NCI-H146 treated with DMSO at 0.1 percent for 48 hours (cell line): Measurements from ENCODE around the gene CRACR2A.

Experiments
- DNase-seq: peaks from one replicate; lab custom pipeline; 2025; ENCODE audit not compliant: unreplicated experiment; lab: John Stamatoyannopoulos, UW

The CRACR2A gene

DNA sequence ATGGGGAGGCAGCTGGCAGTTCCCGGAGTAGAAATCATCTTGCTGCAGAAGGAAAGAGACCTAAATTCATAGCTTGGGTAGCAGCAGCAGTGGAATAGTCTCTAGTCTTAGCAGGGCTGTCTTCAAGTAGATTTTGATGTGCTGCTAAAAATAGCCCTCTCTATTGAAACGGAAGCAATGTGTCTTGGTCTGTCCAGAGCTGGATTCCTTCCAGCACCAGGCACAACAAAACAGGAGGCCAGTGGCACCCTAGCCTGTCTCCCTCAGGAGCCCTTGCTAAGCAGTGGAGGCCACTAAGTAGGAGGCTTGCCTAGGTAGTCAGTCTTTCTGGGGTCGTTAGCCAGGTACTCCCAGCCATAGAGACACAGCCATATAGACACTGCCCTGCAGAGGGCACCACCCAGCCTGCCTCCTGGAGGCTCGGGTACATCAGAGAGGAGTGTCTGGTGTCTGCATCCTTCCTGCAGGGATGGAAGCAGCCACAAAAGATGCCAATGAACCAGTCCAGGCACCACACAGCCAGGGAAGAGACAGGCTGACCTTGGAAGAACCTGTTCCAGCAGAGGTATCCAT, 97.5 kb downstream of the CRACR2A start:
- DNase-seq: no peak

DNA sequence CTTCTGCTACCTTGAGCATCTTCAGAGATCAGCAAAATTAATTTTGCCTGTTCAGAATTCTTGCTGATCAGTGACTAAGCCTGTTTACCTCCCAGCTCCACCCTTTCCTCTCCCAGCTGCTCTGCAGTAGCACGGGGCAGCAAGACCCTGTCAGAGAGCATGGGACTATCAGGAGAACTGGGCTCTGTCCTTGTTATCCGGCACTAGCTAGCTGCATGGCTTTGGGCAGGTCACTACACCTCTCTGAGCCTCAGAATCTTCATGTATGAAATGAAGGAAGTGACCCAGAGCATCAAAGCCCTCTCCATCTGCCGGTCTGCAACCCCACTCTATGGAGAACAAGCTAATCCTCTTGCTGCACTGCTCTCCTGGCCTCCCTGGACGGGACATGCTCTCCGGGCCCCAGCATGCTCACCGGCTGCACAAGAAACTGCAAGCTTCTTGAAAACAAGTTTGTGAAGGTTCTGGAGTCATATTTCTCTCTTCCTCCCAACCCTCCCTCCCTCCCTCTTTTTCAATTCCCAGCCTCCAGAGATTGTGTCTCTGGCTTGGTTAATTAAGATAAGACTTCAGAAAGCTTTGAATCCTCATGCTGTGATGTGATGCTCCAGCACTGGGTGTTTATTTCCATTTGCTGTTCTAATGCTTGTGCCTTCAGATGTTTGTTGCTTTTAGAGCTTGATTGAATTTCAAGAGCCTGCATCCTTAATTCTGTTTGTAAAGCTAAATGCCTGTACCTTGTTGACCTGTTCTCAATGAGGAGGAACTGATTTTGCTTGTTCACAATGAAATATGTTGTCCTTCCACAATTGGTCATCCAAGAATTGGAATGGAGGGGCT, 101.1 kb downstream of the CRACR2A start:
- DNase-seq: no peak

DNA sequence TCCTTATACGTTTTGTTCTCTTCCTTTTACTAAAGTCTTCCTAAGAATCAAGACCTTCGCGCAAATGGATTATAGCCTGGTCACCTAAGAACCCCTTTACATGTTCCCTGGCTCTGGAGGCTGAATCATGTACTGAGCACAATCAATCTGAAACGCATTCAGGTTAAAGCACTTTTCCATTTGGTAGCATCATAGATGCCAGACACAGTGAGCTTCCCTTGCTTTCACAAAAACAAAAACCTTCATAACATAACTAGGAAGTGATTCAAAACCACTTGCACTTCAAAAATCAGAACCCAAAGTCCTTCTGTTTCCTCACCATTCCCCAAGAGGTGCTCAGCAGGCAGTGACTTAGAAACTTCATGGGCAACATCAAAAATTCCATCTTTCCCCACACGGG, 105.4 kb downstream of the CRACR2A start:
- no peak for DNase-seq

DNA sequence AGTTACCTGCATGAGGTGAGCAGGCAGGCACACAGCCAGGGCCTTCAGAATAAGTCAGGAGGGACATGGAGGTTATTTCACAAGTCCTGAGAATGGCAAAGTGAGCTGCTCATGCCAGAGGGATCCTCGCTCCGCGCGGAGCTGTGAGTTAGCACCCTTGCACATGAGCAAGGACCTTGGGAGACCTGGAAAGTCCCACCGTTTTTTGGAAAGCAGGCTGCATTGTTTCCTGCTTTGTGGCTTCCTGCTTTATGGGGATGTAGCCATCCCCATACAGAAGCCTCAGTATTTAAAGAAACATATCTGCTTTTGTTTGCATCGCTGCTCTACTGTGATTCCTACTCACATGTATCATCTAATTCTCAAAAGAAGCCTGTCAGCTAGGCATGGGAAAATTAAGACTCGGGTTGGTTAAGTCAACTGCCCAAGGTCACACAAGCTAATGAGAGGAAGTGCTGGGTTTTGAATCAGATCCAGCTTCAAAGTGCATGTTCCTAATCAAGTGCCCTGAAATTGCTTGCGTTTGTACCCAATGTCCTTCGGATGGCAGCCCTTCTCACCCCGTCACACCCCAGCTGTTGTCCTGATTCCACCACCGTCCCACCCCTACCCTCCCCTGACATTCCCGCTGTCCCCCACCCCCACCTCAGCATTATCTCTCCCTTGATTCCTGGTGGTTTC, 106.2 kb downstream of the CRACR2A start:
- no peak for DNase-seq

DNA sequence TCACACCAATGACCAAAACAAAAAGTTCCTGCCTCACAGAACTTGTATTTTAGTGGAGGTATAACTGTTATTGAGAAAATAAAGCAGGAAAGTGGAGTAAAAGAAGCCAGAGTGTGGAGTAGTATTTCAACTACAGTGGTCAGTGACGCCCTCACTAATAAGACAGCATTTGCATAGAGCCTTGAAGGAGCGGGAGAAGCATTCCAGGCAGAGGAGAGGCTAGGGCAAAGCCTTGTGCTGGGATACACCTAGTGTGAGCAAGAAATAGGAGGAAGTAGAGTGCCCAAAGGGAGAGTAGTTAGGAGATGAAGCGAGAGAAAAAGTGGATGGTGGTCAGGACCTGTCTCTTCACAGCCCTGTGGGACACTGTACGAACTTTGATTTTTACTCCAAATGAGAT, 107.8 kb downstream of the CRACR2A start:
- no peak for DNase-seq

DNA sequence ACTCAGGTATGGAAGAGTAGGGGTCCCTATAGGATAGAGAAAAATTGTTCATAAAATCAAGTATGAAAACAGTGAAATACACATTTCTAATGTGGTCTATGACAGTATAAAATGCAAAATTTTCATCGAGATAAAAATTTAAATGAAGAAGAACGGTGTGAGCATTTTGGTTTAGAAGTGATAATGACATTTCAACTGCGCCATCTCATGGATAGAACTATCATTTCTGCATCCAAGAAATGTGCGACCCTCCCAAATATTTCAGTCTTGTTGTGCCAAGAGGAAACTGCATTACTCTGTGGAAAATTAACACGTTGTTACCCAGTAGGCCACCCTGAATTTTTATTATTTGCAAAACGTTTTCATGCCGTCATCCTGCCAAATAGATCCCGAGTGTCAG, 108.8 kb downstream of the CRACR2A start:
- DNase-seq: no peak

DNA sequence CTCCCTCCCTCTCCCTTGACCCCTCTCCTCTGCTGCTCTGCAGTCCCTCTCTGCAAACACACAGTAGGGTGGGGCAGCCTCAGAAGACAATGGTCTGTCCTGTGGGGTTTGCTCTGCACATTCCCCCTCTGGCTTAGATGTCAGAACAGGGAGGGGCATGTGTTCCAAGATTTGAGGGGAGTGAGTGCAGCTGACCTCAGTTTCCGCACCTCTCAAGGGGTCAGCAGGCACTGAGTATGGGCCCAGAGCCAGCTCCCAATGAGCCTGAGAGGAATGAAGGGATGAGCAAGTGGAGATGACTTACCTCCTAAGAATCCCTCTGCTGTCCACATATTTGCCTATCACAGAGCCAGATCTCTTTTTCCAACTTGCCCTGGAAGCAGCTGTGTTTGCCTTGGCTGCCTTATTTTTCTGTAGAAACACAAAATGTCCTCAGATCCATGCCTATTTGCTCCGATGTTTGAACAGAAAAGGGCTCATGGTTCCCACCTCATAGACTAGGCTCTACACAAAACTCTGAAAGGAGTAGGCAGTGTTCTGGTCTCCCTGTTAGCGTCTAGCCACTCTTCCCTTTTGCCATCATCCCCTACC, 111.4 kb downstream of the CRACR2A start:
- no peak for DNase-seq

DNA sequence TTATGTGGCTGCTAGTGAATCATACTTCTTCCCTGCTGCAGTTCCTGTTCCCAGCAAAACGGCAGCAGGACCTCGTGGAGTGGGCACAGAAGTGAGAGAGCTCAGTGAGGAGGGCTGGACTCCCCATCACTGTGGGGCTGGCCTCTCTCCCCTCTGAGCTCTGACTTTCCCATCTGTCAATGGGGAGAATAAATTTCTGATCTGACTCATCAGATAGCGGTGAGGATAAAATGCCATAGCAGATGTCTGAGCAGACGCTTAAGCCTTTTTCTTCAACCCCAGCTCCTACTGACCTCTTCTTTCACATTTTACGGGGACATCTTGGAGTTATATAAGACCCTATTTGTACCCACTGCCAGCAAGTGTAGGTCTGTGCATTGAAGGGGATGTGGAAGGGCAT, 116.6 kb downstream of the CRACR2A start:
- DNase-seq: no peak

DNA sequence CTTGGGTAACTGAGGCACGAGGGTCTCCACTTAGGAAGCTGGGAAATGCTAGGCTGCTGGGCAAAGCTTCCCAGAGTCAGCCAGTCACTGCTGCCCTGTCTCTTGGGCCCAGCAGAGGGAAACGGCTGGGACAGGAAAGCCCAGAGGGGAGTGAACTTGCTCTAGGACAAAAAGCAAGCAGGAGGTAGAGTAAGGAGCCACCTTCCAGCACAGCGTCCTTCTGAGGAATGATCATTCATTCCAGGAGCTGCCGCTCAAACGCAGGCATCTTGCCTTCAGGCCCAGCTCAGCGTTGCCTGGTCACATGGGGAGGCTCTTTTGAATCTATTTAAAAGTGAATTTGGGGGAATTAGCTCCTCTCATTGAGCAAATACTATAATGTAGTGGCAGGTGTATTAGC, 118.6 kb downstream of the CRACR2A start:
- no peak for DNase-seq

DNA sequence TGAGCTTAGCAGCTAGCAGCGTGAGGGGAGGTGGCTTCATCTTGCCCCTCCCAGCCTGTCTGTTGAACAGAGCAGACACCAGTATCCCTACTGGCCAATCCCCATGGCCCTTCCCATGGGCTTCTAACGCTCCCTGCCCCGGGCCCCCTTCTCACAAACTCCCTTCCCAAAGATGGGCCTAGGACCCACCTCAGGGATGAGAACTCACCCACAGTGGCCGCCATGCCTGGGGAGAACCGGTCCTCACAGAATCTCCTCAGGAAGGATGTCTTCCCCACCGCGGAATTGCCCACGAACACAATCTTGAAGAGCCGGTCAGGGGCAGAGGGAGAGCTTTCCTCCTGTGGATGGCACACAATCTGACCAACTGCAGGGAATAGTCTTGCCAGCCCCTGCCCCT, 119.5 kb downstream of the CRACR2A start:
- DNase-seq: no peak

DNA sequence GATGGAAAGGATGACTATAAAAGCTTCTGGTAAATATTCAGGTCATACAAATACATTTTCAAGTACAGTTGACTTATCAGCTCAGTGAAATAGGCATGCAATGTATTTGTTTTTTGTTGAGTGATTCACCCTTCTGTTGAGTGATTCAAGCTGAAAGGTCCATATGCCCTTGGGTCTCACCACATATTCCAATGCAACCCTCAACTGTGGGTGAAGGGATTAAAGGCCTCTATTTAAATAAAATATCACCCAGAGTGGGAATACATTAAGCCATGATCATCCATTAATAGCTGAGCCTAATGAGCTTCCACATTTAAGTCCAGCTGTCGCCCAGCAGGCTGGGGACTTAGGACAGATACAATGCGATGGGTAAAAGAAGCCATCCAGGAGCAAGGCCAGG, 120.2 kb downstream of the CRACR2A start:
- DNase-seq: no peak

DNA sequence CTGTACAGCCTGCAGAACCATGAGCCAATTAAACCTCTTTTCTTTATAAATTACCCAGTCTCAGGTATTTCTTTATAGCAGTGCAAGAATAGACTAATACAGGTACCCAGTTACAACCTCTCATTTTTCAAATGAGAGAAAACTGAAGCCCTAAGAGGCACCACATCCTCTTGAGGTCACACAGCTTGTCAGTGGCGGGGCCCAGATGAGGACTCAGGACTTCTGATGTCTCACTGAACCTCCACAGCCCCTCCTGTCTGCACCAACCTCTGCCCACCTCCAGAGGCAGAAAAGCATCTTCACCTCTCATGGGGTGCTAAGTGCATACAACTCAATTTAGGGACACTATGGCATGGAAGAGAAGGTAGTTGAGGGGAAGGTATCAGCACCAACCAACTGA, 120.7 kb downstream of the CRACR2A start:
- no peak for DNase-seq

DNA sequence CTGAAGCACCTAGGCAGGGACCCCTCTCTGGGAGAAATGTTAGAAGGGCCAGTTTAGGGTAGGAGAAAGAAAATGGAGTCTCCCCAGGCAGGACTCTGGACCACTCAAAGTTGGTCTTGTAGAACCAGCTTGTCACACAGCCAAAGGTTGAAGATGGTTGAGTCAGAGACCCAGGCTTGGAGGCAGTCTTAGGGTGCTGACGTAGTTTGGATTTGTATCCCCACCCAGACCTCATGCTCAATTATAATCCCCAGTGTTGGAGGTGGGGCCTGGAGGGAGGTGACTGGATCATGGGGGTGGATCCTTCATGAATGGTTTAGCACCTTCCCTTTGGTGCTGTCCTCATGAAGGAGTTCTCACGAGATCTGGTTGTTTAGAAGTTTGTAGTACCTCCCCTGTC, 121.2 kb downstream of the CRACR2A start:
- DNase-seq: no peak

DNA sequence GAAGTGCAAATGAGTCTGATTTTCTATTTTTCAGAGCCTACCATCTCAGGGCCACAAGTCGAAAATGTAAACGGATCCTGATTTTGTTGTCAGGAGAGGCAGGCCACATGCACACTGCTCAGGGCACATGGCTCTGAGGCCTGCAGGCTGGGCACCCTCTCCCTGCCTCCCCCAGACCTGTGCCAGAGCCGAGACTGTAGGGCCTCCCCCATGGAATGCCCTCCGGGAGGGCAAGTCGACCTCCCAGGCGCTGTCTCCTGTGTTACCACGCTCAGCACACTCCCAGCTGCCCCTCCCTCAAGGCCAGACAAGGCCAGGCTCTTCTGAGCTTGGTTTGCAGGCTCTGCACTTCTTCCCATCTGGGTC, 121.7 kb downstream of the CRACR2A start:
- DNase-seq: no peak

DNA sequence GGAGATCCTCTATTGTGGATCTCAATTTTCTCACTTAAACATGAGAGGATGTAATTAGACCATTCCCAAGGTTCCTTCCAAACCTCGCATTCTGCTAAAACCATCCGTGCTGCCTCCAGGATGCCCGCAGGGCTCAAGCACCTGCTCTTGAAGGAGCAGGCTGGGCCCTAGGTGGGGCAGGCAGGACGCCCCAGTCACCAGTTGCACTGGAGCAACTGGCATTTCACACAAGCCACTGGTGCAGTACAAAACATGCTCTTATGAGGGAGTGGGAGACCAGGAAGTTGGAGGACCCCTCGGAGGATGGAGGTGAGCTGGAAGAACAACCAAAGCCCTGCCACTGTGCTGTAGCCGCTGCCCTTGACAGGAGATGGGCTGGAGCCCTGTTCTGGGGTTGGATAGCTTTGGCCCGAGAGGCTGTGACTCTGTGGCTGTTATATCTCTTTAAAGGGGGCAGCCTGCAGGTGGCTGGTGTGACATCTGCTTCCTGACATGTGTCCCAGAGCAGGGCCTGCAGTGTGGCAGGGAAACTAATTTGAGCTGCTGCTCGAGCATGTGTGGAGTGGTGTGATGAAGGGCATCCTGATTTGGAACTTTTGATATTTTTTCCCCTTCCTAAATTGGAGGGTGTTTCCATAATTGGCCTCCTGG, 122.2 kb downstream of the CRACR2A start:
- no peak for DNase-seq

DNA sequence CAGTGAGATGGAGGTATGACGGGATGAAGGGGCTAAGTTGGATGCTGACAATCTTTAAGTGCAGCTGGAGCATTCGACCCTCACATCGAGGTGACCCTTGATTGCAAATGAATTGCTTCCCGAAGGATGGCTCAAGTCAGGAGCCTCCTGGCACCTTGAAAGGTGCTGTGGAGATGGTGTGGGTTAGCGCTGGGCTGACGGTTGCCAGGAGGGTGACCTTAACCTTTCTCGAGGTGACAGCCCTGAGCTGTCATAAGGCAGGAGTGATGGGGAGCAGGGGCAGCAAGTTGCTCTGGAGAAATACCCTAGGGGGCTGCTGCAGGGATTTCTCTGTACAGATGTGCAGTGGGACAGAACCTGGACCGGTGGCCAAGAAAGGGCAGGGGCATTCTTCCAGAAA, 122.8 kb downstream of the CRACR2A start:
- no peak for DNase-seq

DNA sequence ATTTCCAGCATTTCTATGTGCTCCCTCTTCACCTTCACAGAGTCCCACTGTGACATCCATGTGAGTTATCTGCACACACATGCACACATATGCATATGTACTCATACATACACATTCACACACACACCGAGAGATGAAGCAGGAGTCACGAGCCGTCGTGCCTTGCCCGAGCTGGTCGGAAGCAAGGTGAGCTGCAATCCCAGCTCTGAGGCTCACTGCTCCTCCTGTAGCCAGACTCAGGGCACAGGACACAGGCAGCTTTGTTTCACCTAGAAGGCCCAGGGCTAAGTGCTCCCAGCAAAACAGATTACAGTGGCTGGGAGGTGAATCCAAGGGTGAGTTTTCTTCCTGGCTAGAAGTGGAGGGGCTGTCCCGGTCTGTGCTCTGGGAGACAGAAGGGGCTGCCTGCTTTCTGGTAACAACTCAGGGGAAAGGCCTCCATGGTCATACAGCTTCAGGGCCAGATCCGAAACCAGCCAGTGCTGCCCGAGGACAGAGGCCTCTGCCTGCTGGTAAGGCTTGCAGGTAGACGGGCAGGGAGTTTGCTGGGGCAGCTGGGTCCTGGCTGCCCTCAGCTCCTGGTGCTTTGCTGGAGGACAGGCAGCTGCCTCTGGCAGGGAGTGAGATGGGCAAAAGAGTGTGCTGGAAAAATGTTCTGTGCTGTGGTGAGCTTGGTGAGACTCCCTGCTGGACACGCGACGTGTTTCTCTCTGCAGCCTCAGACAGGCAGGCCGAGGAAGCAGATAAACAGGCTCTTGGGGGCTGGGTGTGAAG, 123.7 kb downstream of the CRACR2A start:
- DNase-seq: no peak

DNA sequence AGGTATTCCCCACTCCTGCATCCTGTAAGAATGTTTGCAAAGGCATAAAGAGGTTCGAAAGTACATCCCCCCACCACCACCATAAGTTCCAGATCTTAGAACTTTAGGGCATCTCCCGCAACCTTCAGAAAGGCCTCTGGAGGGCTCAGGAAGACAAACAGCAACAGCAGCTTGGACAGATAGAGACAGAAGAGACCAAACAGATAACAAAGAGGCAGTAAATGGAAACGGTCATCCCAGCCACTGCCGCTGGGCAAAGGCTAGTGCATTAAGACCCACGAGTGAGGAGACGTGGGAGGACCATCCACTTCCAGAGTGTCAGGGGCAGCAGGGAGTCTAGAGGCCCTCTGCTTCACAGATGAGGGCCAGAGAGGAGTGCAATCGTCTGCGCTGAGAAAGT, 124.3 kb downstream of the CRACR2A start:
- no peak for DNase-seq

DNA sequence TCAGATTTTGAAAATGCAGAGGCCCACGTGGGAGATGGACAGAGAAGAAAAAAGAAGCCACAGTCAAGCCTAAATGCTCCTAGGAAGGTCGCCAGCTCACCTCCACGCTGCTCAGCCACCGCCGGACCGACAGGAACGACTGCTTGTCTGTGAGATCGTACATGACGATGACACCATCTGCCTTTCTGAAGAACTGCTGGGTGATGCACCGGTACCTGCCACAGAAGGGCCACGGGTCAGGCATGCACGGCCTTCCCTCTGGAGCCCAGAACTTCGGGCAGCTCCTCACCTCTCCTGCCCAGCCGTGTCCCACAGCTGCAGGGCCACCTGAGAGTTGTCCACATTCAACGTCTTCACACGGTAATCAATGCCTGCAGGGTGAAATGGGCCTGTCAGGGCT, 125.6 kb downstream of the CRACR2A start:
- DNase-seq: no peak

DNA sequence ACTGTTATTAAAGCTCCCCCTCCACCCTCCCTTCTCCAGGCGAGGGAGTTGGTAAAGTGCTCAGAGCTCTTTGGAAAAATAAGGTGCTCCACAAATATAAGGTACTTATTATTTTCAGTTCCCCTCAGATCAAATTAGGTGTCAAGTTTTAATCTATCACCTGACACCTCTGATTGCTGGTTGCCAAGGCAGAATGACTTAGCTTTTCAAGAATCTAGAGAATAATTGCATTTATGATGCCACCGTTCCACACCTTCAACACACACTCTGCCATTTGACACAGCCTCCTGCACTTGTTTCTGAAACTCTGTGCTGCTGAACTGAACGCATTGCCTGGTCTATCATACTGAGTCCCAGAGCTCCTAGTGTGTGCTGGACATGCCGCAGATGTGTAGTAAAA, 128.6 kb downstream of the CRACR2A start:
- no peak for DNase-seq
